IgD-negative memory B cell (primary cell): Measurements from ENCODE around the gene CRKL. TPM values are rescaled to one million over a fixed set of nuclear protein-coding genes. Genes with fewer than 3 reads are reported as not detected.

ENCODE experiments used
- H3K27ac Mint-ChIP-seq, 3 donors: one replicate each; pipeline ENCODE4 v1.8.0; 2020 to 2022; ENCODE audit warnings: mild to moderate bottlenecking in 3 of 3, mixed read lengths in 3 of 3, moderate library complexity in 1 of 3
- H3K27me3 Mint-ChIP-seq: one replicate; pipeline ENCODE4 v1.8.0; 2021; ENCODE audit warnings: mixed read lengths
- H3K36me3 Mint-ChIP-seq: one replicate; pipeline ENCODE4 v1.8.0; 2020; ENCODE audit warnings: mild to moderate bottlenecking, mixed read lengths
- H3K4me1 Mint-ChIP-seq, 3 donors: one replicate each; pipeline ENCODE4 v1.8.0; 2020 to 2022; ENCODE audit warnings: mixed read lengths in 3 of 3, mild to moderate bottlenecking in 1 of 3
- H3K4me3 Mint-ChIP-seq, 4 donors: one replicate each; pipeline ENCODE4 v1.8.0; 2020 to 2022; ENCODE audit warnings: mild to moderate bottlenecking in 4 of 4, mixed read lengths in 4 of 4, moderate library complexity in 3 of 4
- H3K9me3 Mint-ChIP-seq, 3 donors: one replicate each; pipeline ENCODE4 v1.8.0; 2020 to 2021; ENCODE audit warnings: mixed read lengths in 3 of 3, mild to moderate bottlenecking in 1 of 3
- polyA plus RNA-seq: library from polyadenylated mRNA; unstranded; fragments of 300-500 nt; fragmentation: Illumina TruSeq; gene quantifications from one replicate; pipeline ENCODE4 v1.2.3, GENCODE V29; 2021

CRKL gene
- polyA plus RNA-seq, 1 donor from 2014 or later, result 47.2 TPM

DNA sequence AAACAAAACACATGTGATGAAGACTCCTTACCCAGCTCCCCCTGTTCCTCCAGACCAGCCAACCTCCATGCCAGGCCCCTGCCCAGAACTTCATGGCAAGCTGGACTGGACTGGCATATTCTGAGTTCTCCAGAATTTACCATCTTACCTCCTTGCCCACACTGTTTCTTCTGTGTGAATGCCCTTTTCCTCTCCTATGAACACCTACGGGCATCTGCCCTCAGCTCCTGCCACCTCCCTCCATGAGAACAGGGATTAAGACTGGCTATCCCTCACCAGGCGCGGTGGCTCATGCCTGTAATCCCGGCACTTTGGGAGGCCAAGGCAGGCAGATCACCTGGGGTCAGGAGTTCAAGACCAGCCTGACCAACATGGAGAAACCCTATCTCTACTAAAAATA lies 43.4 kb downstream of the CRKL start:
- peak overlapping the region in 1 of 4 donors; percentile 30 for H3K4me3 Mint-ChIP-seq
- peaks cover 16% of the 10 kb centered on the region for H3K27me3 Mint-ChIP-seq
- H3K27ac Mint-ChIP-seq, result peak overlapping the region in 1 of 3 donors; percentile 54
- peaks cover 4 to 14% (median 13%) of the 10 kb centered on the region in 3 donors for H3K4me1 Mint-ChIP-seq
- H3K9me3 Mint-ChIP-seq, result no peaks in the 10 kb centered on the region
- no peaks in the 10 kb centered on the region for H3K36me3 Mint-ChIP-seq

DNA sequence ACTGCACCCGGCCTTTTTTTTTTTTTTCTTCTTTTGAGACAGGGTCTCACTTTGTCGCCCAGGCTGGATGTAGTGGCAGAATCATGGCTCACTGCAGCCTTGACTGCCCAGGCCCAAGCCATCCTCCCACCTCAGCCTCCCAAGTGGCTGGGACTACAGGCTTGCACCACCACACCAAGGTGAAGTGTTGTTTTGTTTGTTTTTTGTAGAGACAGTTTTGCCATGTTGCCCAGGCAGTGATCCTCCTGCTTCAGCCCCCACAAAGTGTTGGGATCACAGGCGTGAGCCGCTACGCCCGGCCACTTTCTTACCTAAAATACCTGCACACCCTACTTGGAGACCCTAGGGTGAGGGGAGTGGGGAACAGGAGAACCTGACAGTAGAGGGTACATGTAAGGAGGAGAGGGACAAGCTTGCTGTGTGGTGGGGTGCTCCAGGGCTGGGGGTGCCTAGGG lies 45.3 kb downstream of the CRKL start:
- Mint-ChIP-seq H3K36me3 (no peaks in the 10 kb centered on the region), H3K27me3 (peaks cover 15% of the 10 kb centered on the region), H3K9me3 (no peaks in the 10 kb centered on the region), H3K27ac (no peak overlapping the region), H3K4me3 (no peak overlapping the region), H3K4me1 (peaks cover 4 to 19% (median 13%) of the 10 kb centered on the region in 3 donors)

DNA sequence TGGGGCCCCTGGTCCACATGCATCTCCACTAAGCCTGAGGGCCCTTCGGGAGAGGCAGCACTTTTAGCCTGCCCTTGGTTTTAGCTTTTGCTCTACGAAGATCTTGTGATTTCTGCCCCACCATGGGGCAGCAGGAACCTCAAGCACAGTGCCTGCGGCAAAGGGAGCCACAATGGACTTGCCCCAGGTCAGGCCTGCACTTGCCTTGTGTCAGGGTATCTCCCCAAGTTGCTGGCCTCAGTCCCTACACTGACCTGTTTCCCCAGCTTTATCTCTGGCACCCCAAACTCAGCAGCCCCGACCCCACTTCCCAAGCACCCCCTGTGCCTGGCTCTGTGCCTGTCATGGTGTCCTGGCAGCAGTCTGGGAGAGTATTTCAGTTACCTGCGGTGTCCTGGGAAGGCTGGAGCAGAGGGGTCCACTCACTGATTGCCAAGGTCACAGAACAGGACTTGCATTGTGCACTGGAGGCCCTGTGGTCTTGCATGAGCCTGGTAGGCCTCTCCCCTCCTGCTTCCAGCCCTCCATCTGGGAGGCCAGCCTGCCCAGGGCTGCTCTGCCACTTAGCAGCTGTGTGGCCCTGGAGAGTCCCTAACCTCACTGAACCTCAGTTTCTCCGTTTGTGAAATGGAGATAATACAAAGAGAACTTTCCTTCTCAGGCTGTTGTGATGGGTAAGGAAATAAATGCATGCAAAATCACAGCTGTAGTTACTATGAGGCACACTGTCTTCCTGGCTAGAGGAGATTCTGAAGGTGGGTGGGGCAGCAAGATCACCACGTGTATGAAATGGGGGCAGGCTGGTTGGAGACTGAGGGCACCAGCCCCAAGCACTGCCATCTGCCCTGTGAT lies 46.2 kb downstream of the CRKL start:
- H3K4me3 Mint-ChIP-seq, result peak overlapping the region; percentile 30 to 43 (median 34)
- no peaks in the 10 kb centered on the region for H3K9me3 Mint-ChIP-seq

GRCh38 chr22:20964090-20964798 lies 47.0 kb downstream of the CRKL start:
- peaks cover 10 to 24% (median 20%) of the 10 kb centered on the region in 3 donors for H3K4me1 Mint-ChIP-seq
- peak overlapping the region in 1 of 3 donors; percentile 59 for H3K27ac Mint-ChIP-seq
- peaks cover 6% of the 10 kb centered on the region for H3K27me3 Mint-ChIP-seq
- H3K9me3 Mint-ChIP-seq, result no peaks in the 10 kb centered on the region
- H3K4me3 Mint-ChIP-seq, result peak overlapping the region; percentile 43 to 89 (median 80)
- H3K36me3 Mint-ChIP-seq, result no peaks in the 10 kb centered on the region

More for the DNA sequence above, 46.2 kb downstream of the CRKL start:
- Mint-ChIP-seq H3K27me3 (peaks cover 7% of the 10 kb centered on the region), H3K36me3 (no peaks in the 10 kb centered on the region), H3K4me1 (peaks cover 8 to 21% (median 15%) of the 10 kb centered on the region in 3 donors), H3K27ac (no peak overlapping the region)

- H3K27ac Mint-ChIP-seq, result peak overlapping the region in 1 of 3 donors; percentile 59
- no peaks in the 10 kb centered on the region for H3K36me3 Mint-ChIP-seq
- H3K4me3 Mint-ChIP-seq, result peak overlapping the region in 3 of 4 donors; percentile 73 to 89 (median 88)
- H3K9me3 Mint-ChIP-seq, result no peaks in the 10 kb centered on the region
- H3K27me3 Mint-ChIP-seq, result peaks cover 6% of the 10 kb centered on the region
- H3K4me1 Mint-ChIP-seq, result peaks cover 10 to 24% (median 20%) of the 10 kb centered on the region in 3 donors
Observed at GRCh38 chr22:20964799-20965103, 47.5 kb downstream of the CRKL start.

- Mint-ChIP-seq H3K36me3 (no peaks in the 10 kb centered on the region), H3K27ac (peak overlapping the region in 1 of 3 donors; percentile 19), H3K4me1 (peaks cover 10 to 24% (median 20%) of the 10 kb centered on the region in 3 donors), H3K27me3 (peaks cover 3% of the 10 kb centered on the region), H3K4me3 (peak overlapping the region; percentile 32 to 75 (median 68)), H3K9me3 (no peaks in the 10 kb centered on the region)
Observed at GRCh38 chr22:20965104-20965887, 48.1 kb downstream of the CRKL start.

GRCh38 chr22:20965888-20966855 lies 49.0 kb downstream of the CRKL start:
- no peaks in the 10 kb centered on the region for H3K9me3 Mint-ChIP-seq
- H3K27me3 Mint-ChIP-seq, result peaks cover 1% of the 10 kb centered on the region
- peaks cover 10 to 24% (median 20%) of the 10 kb centered on the region in 3 donors for H3K4me1 Mint-ChIP-seq
- no peaks in the 10 kb centered on the region for H3K36me3 Mint-ChIP-seq
- H3K27ac Mint-ChIP-seq, result peak overlapping the region in 1 of 3 donors; percentile 19
- peak overlapping the region; percentile 32 to 84 (median 68) for H3K4me3 Mint-ChIP-seq

DNA sequence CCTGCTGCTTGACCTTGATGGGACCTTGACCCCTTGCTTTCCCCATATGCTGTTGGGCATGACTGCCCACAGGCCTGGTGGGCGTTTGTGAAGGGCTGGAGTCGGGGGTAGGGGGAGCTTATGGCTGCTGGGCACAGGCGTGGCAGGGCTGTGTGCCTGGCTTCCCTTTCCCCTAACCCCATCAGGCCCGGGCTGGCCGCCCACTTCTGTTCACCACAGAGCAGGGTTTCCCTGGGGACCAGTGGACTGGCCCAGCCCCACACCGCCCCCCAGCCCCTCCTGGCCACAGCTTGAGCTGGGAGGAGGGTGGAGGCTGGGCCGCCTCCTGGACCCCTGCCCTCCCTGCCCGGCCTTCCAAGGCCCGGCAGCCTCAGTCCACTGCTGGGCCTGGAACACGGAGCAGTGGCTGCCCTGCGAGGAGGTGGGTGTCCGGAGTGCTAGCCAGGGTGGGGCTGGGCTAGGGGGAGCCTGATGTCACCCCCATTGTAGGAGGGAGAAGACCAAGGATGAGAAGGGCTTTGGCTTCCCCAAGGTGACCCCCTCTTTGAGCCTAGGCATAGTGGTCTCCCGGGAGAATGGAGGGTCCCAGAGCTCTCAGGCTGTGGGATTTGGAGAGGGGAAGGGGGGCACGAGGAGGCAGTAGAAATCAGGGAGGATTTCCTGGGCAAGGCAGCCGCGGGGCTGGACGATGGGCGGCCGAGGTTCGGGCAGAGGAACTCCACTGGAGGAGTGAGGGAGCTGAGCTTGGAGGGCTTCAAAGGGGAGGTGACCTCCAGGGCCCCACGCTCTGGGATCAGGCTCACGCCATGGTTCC lies 49.9 kb downstream of the CRKL start, which contains the start of gene AIFM3:
Gene AIFM3 (plus strand): TSS at position 373 of the 814 bp plus-strand sequence. CDS start 690 bp downstream, outside the sequence.
- Mint-ChIP-seq H3K4me1 (peaks cover 6 to 21% (median 18%) of the 10 kb centered on the region in 3 donors), H3K4me3 (peak within 1 kb of the TSS in 3 of 4 donors; percentile 23 to 85 (median 72)), H3K27ac (peak within 1 kb of the TSS in 2 of 3 donors; percentile 86 to 92), H3K27me3 (peaks cover 1% of the 10 kb centered on the region), H3K36me3 (no peaks in the 10 kb centered on the region), H3K9me3 (no peaks in the 10 kb centered on the region)

- Mint-ChIP-seq H3K27ac (peak overlapping the region in 2 of 3 donors; percentile 86 to 92), H3K27me3 (peaks cover 1% of the 10 kb centered on the region), H3K4me1 (peaks cover 11 to 26% (median 23%) of the 10 kb centered on the region in 3 donors), H3K4me3 (peak overlapping the region in 2 of 4 donors; percentile 72 to 85), H3K9me3 (no peaks in the 10 kb centered on the region), H3K36me3 (no peaks in the 10 kb centered on the region)
Observed at GRCh38 chr22:20967697-20968211, 50.5 kb downstream of the CRKL start.

DNA sequence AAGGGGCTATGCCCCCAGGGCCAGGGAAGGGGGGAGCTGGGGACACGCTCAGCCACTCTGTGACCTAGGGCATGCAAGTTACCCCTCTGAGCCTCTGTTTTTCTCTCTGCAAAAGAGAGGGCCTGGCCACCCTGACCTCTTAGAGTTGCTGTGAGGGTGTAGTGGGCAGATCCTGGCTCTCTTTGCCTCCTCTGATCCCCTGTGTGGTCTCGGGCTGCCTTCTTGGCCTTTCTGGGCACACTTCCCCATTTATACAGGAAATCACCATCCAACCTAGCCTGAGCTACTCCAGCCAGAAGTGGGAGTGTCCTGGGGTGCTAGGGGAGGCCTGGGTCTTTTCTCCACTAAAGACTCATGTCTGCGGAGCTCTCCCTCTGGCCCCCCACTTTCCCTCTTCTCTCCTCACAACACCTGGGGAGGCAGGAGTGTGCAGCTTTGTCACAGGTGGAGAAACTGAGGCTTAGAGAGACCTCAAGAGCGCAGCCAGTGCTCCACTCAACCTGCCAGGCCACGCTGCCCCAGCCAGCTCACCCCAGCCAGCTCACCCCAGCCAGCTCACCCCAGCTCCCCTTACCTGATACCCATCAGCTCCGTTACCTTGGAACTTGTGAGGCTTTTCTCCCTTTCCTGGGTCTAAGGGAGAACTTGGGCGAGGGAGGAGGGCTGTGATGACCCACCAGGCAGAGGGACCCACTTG lies 51.2 kb downstream of the CRKL start:
- Mint-ChIP-seq H3K4me1 (peaks cover 11 to 26% (median 23%) of the 10 kb centered on the region in 3 donors), H3K9me3 (no peaks in the 10 kb centered on the region), H3K4me3 (peak overlapping the region; percentile 8 to 85 (median 70)), H3K27ac (peak overlapping the region in 2 of 3 donors; percentile 86 to 92), H3K36me3 (no peaks in the 10 kb centered on the region), H3K27me3 (peaks cover 1% of the 10 kb centered on the region)

- H3K27ac Mint-ChIP-seq, result peak overlapping the region in 1 of 3 donors; percentile 16
- H3K4me3 Mint-ChIP-seq, result peak overlapping the region in 2 of 4 donors; percentile 32 to 72
Observed at GRCh38 chr22:20970939-20971657, 53.9 kb downstream of the CRKL start.

More at GRCh38 chr22:20970939-20971657, 53.9 kb downstream of the CRKL start:
- Mint-ChIP-seq H3K4me1 (peaks cover 11 to 17% (median 16%) of the 10 kb centered on the region in 3 donors), H3K9me3 (no peaks in the 10 kb centered on the region), H3K27me3 (peaks cover 2% of the 10 kb centered on the region), H3K36me3 (peaks cover 3% of the 10 kb centered on the region)
